Activated naive CD4-positive, alpha-beta T cell treated with anti-CD3 and anti-CD28 coated beads, Interleukin-2, amount 50 U/mL, for 72 hours (primary cell): ENCODE measurements around the gene METRN. TPM values are rescaled to one million over a fixed set of nuclear protein-coding genes. Genes with fewer than 3 reads are reported as not detected.

ENCODE experiments used
- ATAC-seq, 2 donors: fragments of 150-1000 bp; cut with Tn5 transposase; 2 replicates each; pipeline ENCODE4 v1.10.0; 2021; ENCODE audit warnings: mild to moderate bottlenecking in 2 of 2, moderate library complexity in 2 of 2
- DNase-seq, 2 donors: peaks; one replicate each; pipeline ENCODE4 v3.0.0; 2021 to 2022; ENCODE audit warnings: low spot score in 2 of 2
- H3K27ac Mint-ChIP-seq, 2 donors: one replicate each; pipeline ENCODE4 v1.8.0; 2022; ENCODE audit warnings: mild to moderate bottlenecking in 2 of 2, mixed read lengths in 2 of 2
- H3K36me3 Mint-ChIP-seq, 2 donors: one replicate each; pipeline ENCODE4 v1.8.0; 2022; ENCODE audit warnings: mixed read lengths in 2 of 2
- H3K9me3 Mint-ChIP-seq, 2 donors: one replicate each; pipeline ENCODE4 v1.8.0; 2022; ENCODE audit warnings: mixed read lengths in 2 of 2
- total RNA-seq, 2 donors: library from RNA; stranded (reverse); gene quantifications; one replicate each; pipeline ENCODE4 v1.2.3, GENCODE V29; 2022

The METRN gene
- 10 to 100 TPM; 10.1 to 14.7 TPM for total RNA-seq

DNA sequence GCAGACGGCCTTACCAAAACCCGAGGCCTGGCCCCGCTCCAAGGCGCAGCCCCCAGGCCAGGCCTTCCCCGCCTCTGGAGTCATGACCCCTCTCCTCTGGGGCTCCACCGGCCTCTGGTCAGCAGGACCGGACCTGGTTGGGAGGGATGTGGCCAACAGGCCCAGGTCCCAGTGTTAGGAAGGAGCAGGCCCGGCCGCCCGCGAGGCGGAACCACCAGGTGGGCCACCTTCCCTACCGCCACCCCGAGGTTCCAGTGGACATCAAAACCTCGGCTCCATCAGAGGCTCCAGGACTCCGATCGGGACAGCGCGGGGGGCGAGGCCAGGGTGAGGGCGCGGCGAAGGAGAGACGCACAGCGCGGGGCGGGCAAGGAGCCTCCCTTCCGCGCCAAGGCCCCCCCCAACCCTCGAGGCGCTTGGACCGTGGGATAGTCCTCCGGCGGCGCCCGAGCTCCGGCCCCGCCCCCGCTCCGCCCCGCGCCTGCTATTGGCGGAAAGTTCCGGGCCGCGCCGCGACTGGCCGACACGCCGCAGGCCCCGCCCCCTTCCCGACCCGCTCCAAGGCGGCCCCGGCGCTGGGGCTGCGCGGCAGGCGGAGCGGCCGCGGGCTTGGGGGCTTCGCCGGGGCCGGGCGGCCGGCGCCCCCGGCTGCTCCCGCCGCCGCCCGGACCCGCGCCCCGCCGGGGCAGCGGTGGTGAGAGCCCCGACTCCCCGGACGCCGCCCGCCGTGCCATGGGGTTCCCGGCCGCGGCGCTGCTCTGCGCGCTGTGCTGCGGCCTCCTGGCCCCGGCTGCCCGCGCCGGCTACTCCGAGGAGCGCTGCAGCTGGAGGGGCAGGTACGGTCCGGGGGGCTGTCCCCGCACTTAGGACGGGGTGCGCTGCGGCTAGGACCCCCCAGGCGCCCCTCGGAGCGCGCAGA, at the start of gene METRN:
Gene METRN, plus strand, starts transcription at position 561 of the 919 bp plus-strand sequence. Its CDS starts 172 bp downstream, at position 733.
- DNase-seq (peak; percentile 87 to 97), ATAC-seq (peak; percentile 87 to 90)
- Mint-ChIP-seq H3K36me3 (no peaks in the 10 kb centered on the region), H3K9me3 (no peaks in the 10 kb centered on the region), H3K27ac (no peak within 1 kb of the TSS)

DNA sequence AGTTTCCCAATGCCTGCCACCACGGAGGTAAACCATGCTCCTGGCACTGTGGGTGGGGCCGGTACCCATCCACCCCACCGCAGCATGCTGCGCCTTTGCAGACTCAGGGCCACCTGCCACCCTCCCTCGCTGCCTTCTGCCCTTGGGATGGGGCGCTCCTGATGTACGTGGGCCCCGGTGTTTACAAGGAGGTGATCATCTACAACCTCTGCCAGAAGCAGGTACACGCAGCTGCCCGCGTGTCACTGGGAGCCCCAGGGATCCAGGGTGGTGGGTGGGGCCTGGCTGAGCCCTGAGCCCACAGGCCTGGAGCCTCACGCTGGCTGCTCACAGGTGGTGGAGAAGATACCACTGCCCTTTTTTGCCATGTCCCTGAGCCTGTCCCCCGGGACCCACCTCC, 48.3 kb upstream of the METRN start:
- no peak for ATAC-seq
- Mint-ChIP-seq H3K36me3 (no peaks in the 10 kb centered on the region), H3K9me3 (no peaks in the 10 kb centered on the region), H3K27ac (peak overlapping the region in 1 of 2 donors; percentile 87)
- no peak for DNase-seq

DNA sequence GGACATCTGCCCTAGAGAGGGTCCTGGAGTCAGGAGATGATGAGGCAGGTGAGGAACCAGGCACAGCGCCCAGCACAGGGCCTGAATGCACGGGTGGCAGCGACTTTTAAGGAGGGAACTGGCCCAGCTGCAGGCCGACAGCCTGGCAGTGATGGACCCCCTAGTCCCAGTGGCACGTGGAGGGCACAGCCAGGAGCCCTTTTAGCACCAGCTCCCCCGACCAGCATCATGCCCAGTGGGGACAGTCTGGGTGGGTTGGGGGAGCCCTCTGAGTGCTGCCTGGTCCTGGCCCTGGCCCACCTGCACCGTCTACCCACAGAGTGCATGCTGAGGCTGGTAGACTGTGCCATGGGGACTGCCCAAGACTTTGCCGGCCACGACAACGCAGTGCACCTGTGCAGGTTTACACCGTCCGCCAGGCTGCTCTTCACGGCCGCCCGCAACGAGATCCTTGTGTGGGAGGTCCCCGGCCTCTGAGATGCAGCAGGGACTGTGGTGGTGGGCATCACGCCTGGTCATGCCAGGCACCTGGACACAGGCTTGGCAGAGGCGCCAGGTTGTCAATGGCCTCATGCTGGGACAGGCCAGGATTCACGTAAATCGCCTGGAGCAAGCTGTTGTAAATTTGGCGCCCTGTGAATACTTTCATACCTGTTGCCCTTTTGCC, 47.7 kb upstream of the METRN start:
- ATAC-seq = no peak
- no peaks in the 10 kb centered on the region for H3K36me3 Mint-ChIP-seq
- no peak for DNase-seq
- H3K9me3 Mint-ChIP-seq = no peaks in the 10 kb centered on the region
- H3K27ac Mint-ChIP-seq = peak overlapping the region; percentile 87

DNA sequence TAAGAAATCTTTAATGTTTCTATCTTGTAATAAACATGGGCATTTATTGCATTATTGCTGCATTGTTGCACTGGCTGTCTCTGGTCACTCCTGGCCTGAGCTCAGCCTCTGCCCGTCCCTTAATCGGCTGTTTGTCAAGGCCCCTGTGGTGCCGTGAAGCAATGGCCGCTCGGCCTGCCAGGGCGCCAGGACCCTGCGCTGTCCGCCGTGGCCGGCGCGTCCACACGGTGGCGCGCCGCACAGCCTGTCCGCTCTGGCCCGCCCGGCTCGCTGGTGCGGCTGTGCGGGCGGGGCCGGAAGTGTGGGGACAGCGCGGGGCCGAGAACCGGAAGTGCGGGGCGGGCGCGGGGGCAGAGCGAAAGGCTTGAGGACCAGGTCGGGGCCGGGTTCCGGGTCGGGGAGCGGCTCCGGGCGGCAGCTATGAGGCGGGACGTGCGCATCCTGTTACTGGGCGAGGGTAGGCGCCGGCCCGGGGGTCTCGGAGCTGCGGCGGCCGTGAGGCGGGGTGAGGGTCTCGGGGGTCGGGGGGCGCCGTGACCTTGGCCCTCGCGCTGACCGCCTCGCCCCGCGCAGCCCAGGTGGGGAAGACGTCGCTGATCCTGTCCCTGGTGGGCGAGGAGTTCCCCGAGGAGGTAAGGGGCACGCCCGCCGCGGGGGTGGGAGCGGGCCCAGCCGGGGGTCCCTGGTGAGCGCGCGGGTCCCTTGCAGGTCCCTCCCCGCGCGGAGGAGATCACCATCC, 47.0 kb upstream of the METRN start, which contains the start of gene RHOT2:
Gene RHOT2, plus strand, starts transcription at position 353 of the 739 bp plus-strand sequence. Its CDS starts 68 bp downstream, at position 421.
- Mint-ChIP-seq H3K36me3 (no peaks in the 10 kb centered on the region), H3K27ac (peak within 1 kb of the TSS; percentile 87), H3K9me3 (no peaks in the 10 kb centered on the region)
- peak; percentile 95 to 97 for ATAC-seq
- peak; percentile 96 to 97 for DNase-seq

DNA sequence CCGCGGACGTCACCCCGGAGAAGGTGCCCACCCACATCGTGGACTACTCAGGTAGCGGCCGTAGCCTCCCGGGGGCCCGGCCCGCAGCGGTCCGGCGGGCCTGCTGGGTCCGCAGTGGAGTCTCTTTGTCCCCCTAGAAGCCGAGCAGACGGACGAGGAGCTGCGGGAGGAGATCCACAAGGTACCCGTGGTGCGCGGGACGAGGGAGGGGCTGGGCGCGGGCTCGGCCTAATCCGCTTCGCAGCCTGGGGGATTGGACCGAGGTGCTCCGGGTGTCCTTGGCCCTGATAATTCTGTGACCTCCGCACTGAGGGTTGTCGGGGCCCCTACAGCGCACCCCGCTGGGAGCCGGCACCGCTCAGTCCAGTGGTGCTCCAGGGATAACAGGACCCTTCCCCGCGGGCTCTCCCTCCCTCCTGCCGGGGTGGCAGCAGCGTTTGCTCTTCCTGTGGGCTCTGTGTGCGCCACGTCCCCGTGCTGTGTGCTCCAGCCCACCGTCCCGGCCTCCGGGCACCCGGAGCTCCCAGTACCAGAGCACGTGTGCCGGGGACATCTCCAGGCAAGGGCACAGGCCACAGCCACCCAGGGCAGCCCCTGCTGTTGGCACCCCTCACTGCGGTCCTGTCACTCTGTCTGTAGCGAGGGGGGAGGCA, 46.3 kb upstream of the METRN start:
- H3K36me3 Mint-ChIP-seq = no peaks in the 10 kb centered on the region
- H3K9me3 Mint-ChIP-seq = no peaks in the 10 kb centered on the region
- peak overlapping the region; percentile 55 to 87 for H3K27ac Mint-ChIP-seq
- DNase-seq (no peak), ATAC-seq (peak in 1 of 2 donors; percentile 1)

DNA sequence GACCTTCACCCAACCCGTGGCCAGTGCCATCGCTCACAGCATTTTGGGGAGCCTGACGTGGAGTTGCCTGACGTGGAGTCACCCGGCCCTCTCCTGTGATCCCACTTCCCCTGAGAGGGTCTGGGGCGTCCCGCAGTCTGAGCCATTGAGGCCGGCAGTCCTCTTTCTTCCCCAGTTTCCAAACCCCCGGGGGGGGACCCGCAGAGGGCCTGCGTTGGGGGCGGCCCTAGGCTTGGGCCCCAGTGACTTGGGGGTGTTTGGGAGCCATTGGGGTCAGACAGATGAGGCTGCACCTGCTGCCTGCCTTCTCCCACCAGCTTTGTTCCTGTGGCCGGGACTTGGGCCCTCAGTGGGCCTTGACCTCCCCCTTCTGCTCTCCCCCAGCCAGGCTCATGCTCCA, 45.3 kb upstream of the METRN start:
- ATAC-seq (no peak), DNase-seq (no peak)
- Mint-ChIP-seq H3K9me3 (no peaks in the 10 kb centered on the region), H3K27ac (no peak overlapping the region), H3K36me3 (no peaks in the 10 kb centered on the region)

DNA sequence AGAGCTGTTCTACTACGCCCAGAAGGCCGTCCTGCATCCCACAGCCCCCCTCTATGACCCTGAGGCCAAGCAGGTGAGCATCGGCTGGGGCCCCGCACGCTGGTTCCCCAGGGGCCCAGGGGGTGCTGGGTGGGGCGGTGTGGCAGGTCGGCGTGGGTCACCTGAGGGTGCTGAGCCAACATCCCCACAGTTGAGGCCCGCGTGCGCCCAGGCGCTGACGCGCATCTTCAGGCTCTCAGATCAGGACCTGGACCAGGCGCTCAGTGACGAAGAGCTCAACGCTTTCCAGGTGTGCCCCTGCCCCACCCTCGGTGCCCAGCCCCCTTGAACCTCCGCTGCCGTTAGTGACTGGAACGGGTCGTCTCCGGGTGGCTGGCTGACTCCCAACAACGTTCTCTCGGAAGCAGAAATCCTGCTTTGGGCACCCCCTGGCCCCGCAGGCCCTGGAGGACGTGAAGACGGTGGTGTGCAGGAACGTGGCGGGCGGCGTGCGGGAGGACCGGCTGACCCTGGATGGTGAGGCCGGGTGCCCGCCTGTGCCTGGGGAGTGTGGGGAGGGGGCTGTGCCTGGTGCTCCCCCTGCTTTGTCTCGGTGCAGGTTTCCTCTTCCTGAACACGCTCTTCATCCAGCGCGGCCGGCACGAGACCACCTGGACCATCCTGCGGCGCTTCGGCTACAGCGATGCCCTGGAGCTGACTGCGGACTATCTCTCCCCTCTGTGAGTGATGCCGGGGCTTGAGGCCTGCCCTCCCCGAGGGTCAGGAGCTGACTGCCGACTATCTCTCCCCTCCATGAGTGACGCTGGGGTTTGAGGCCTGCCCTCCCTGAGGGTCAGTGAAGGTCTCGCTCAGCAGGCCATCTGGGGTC, 44.2 kb upstream of the METRN start:
- no peaks in the 10 kb centered on the region for H3K36me3 Mint-ChIP-seq
- DNase-seq (no peak), ATAC-seq (no peak)
- H3K27ac Mint-ChIP-seq = no peak overlapping the region
- H3K9me3 Mint-ChIP-seq = no peaks in the 10 kb centered on the region

DNA sequence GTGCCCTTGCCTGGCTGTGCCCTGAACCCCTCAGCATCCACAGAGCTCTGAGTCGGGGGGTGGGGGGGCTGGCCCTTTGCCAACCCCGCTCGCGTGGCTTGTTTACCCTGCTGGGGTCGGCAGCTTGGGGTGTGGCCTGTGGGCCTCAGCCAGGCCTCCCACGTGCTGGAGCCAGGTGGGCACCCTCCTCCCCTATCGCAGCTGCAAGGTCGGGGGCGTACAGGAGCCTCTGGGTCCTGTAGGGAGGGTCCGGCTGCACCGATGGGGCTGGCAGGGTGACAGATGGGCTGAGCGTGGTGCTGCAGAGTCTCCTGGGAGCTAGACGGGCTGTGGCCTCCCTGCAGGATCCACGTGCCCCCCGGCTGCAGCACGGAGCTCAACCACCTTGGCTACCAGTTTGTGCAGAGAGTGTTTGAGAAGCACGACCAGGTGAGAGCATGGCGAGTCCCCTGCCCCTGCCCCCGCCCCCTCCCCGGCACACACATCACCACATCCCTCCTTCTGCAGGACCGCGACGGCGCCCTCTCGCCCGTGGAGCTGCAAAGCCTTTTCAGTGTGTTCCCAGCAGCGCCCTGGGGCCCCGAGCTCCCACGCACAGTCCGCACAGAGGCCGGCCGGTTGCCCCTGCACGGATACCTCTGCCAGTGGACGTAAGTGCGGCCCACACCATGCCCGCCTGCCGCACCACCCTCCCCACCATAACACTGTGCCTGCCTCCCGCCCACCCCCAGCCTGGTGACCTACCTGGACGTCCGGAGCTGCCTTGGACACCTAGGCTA, 43.4 kb upstream of the METRN start:
- ATAC-seq = no peak
- Mint-ChIP-seq H3K9me3 (no peaks in the 10 kb centered on the region), H3K36me3 (no peaks in the 10 kb centered on the region), H3K27ac (no peak overlapping the region)
- no peak for DNase-seq

DNA sequence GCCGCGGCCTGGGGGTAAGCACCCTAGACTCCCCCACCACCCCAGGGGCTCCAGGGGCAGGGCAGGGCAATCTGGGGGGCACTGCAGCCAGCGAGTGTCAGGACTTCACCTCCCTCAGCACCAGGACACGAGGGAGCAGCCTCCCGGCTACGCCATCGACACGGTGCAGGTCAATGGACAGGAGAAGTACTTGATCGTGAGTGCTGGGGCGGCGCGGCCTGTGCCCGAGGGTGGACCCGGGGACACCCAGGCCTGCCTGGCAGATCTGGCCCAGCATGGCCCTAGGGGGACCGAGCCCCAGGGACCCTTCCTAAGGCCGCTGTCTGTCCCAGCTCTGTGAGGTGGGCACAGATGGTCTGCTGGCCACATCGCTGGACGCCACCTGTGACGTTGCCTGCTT, 42.5 kb upstream of the METRN start:
- DNase-seq (no peak), ATAC-seq (no peak)
- no peaks in the 10 kb centered on the region for H3K36me3 Mint-ChIP-seq
- H3K27ac Mint-ChIP-seq = no peak overlapping the region
- H3K9me3 Mint-ChIP-seq = no peaks in the 10 kb centered on the region

DNA sequence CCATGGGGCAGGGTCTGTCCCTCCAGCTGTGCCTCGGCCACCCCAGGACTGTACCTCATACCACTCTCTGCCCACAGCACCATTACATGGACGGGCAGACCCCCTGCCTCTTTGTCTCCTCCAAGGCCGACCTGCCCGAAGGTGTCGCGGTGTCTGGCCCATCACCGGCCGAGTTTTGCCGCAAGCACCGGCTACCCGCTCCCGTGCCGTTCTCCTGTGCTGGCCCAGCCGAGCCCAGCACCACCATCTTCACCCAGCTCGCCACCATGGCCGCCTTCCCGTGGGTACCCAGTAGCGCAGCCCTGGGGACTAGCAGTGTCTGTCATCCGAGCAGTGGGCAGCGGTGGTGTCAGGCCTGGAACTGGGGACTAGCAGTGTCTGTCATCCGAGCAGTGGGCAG, 42.1 kb upstream of the METRN start:
- Mint-ChIP-seq H3K36me3 (no peaks in the 10 kb centered on the region), H3K27ac (no peak overlapping the region), H3K9me3 (no peaks in the 10 kb centered on the region)
- DNase-seq (no peak), ATAC-seq (no peak)

DNA sequence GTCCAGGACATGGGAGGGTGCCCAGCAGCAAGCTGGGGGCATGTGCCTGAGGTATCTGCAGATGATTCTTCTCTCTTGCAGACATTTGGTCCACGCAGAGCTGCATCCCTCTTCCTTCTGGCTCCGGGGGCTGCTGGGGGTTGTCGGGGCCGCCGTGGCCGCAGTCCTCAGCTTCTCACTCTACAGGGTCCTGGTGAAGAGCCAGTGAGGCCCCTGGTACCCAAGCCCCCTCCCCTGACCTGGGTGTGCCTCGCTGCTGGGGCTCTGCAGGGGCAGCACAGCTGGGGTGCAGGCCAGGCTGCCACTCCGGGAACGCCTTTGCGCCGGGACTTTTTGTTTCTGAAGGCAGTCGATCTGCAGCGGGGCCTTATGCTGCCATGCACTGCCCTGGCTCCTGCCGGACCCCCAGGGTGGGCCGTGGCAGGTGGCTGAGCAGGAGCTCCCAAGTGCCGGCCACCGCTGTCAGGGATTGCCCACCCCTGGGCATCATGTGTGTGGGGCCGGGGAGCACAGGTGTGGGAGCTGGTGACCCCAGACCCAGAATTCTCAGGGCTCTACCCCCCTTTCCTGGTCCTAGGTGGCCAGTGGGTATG, 41.4 kb upstream of the METRN start:
- no peak overlapping the region for H3K27ac Mint-ChIP-seq
- H3K9me3 Mint-ChIP-seq = no peaks in the 10 kb centered on the region
- DNase-seq (no peak), ATAC-seq (no peak)
- no peaks in the 10 kb centered on the region for H3K36me3 Mint-ChIP-seq

DNA sequence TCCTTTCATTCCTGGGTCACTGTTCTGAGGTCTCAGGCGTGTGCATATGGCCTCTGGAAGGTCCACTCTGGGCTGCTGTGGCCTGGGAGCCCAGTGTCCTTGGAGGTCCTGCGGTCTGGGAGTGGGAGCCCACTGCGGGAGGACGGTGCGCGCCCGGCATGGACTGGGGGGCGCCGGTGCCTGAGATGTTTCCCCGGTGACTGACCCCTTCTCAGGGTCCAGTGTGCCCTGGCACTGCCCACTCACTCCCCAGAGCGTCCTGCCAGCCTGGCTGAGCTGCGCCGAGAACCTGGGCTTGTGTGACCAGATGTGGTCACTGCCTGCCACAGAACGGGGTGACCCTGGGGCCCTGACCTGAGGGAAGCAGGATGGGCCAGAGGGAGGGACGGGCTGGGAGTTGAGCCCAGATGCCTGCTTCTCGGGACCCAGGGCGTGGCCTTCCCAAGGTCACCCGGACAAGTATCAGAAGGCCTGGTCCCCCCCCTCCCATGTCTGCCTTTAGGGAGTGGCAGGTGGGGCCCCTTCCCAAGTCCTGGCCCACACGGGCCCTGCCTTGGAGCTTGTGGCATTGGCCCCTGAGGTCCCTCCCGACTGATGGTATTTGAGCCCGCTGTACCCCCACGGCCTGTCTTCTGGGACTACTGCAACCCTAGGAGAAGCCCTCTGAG, 40.6 kb upstream of the METRN start:
- DNase-seq (no peak), ATAC-seq (no peak)
- Mint-ChIP-seq H3K36me3 (no peaks in the 10 kb centered on the region), H3K27ac (no peak overlapping the region), H3K9me3 (no peaks in the 10 kb centered on the region)

DNA sequence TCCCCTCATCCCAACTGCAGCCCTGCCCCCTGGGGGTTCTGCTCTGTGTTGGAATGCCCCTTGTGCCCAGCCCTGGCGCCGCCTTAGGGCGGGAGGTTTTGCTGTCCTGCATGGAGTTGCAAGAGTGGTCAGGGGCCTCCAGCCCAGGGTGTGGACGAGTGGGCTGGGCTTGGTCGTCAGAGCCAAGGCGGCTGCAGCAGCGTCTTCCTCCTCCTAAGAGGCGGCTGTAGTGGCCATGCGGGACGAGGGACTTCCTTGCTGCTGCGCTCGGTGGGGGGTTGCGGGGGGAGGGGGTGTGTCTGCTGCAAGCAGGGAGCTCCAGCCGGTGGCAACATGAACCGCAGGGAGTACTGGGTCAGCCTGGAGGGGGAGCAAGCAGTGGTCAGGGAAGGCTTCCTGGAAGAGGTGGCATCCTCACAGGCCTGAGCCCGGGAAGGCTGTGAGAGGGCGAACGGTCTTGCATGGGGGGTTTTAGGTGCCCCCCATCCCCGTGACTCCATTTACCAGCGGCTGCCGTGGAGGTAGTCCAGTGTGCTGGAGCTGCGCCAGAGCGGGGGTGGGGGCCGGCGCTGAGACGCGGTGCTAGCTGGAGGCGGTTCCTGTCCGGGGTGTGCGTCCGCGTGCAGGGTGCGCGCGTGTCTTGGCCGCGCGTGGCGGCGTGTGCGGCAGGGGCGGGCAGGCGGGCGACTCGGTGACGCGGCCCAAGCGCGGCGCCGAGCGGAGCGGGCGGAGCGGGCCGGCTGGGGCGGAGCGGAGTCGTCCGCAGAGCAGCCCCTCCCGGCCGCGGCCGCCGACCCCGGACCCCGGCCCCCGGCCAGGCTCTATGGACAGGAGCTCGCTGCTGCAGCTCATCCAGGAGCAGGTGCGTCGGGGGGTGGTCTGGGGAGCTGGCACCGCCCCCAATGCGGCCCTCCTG, 39.7 kb upstream of the METRN start, which contains the start of gene RHBDL1:
Gene RHBDL1, plus strand, starts transcription at position 704 of the 916 bp plus-strand sequence. Its CDS starts 120 bp downstream, at position 824.
- DNase-seq (no peak), ATAC-seq (no peak)
- H3K36me3 Mint-ChIP-seq = no peaks in the 10 kb centered on the region
- H3K27ac Mint-ChIP-seq = no peak within 1 kb of the TSS
- H3K9me3 Mint-ChIP-seq = no peaks in the 10 kb centered on the region
